HEK293 (cell line): ENCODE measurements around the gene SLC25A22.

Experiments
- ZBTB7A ChIP-seq: fragments of 450-650 bp; formaldehyde crosslinking; IDR thresholded peaks from 2 replicates; pipeline ENCODE4 v1.5.1; 2016; ENCODE audit warnings: low read depth, missing biosample characterization, missing genetic modification characterization
- ZIC2 ChIP-seq: fragments of 450-650 bp; formaldehyde crosslinking; IDR thresholded peaks from 2 replicates; pipeline ENCODE4 v1.5.1; 2016; ENCODE audit warnings: missing biosample characterization, missing genetic modification characterization
- ZNF114 ChIP-seq: fragments of 450-650 bp; formaldehyde crosslinking; IDR thresholded peaks from 2 replicates; pipeline ENCODE4 v1.5.0; 2017; ENCODE audit warnings: missing biosample characterization, missing genetic modification characterization
- ZNF324 ChIP-seq: fragments of 450-650 bp; formaldehyde crosslinking; IDR thresholded peaks from 2 replicates; pipeline ENCODE4 v1.5.1; 2016; ENCODE audit warnings: missing biosample characterization, missing genetic modification characterization
- ZNF664 ChIP-seq: fragments of 450-650 bp; formaldehyde crosslinking; IDR thresholded peaks from 2 replicates; pipeline ENCODE4 v1.5.1; 2016; ENCODE audit warnings: missing biosample characterization, missing genetic modification characterization
- TF ChIP-seq, protein P1 (sequence below): fragments of 450-650 bp; formaldehyde crosslinking; IDR thresholded peaks from 2 replicates; pipeline ENCODE4 v1.5.1; 2016; ENCODE audit warnings: missing biosample characterization, missing genetic modification characterization
- TF ChIP-seq, protein P2 (sequence below): fragments of 450-650 bp; formaldehyde crosslinking; IDR thresholded peaks from 2 replicates; pipeline ENCODE4 v1.5.1; 2016; ENCODE audit warnings: missing biosample characterization, missing genetic modification characterization, low read depth
- TF ChIP-seq, protein P3 (sequence below): fragments of 450-650 bp; formaldehyde crosslinking; IDR thresholded peaks from 2 replicates; pipeline ENCODE4 v1.5.1; 2016; ENCODE audit warnings: missing biosample characterization, missing genetic modification characterization
- TF ChIP-seq, protein P4 (sequence below): fragments of 450-650 bp; IDR thresholded peaks from 2 replicates; pipeline ENCODE4 v1.5.1; 2018; ENCODE audit warnings: missing biosample characterization, missing genetic modification characterization
- TF ChIP-seq, protein P5 (sequence below): fragments of 450-650 bp; formaldehyde crosslinking; IDR thresholded peaks from 2 replicates; pipeline ENCODE4 v1.5.1; 2016; ENCODE audit warnings: missing biosample characterization, missing genetic modification characterization

DNA sequence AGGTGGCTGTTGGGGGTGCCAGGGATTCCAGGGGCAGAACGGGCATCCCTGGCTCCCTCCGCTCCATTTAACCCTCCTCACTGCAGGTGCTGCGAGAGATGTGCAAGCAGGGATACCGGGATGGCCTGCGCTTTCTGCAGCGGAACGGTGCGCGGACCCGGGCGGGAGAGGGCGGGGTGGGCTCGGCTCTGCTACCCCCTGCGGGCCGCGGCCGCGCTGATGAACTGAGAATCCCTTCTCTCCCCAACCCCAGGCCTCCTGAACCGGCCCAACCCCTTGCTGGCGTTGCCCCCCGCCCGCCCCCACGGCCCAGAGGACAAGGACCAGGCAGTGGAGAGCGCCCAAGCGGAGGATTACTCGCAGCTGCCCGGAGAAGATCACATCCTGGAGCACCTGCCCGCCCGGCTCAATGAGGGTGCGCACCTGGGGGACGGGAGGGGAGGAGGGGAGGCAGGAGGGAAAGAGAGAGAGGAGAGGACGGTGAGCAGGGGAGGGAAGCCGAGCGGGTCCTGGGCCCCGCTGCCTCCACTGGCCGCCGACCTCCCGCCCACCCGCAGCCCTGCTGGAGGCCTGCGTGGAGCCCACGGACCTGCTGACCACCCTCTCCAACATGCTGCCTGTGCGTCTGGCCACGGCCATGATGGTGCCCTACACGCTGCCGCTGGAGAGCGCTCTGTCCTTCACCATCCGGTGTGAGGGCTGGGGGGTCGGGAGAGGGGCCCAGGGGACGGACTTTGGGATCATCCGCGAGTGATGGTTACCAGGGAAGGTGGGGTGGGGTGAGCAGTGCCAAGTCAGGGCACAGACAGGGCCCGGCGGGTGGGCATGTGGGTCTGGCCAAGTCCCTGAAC is 25.6 kb upstream of the SLC25A22 start:
- TF ChIP-seq ZIC2 (tag by site-specific recombination) (no peak), ZBTB7A (tag by site-specific recombination) (no peak), ZNF114 (no peak), ZNF664 (tag by site-specific recombination) (no peak), ZNF324 (tag by site-specific recombination) (no peak)
- TF ChIP-seq, protein P1, sequence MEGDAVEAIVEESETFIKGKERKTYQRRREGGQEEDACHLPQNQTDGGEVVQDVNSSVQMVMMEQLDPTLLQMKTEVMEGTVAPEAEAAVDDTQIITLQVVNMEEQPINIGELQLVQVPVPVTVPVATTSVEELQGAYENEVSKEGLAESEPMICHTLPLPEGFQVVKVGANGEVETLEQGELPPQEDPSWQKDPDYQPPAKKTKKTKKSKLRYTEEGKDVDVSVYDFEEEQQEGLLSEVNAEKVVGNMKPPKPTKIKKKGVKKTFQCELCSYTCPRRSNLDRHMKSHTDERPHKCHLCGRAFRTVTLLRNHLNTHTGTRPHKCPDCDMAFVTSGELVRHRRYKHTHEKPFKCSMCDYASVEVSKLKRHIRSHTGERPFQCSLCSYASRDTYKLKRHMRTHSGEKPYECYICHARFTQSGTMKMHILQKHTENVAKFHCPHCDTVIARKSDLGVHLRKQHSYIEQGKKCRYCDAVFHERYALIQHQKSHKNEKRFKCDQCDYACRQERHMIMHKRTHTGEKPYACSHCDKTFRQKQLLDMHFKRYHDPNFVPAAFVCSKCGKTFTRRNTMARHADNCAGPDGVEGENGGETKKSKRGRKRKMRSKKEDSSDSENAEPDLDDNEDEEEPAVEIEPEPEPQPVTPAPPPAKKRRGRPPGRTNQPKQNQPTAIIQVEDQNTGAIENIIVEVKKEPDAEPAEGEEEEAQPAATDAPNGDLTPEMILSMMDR (tag by site-specific recombination) = no peak
- TF ChIP-seq, protein P2, sequence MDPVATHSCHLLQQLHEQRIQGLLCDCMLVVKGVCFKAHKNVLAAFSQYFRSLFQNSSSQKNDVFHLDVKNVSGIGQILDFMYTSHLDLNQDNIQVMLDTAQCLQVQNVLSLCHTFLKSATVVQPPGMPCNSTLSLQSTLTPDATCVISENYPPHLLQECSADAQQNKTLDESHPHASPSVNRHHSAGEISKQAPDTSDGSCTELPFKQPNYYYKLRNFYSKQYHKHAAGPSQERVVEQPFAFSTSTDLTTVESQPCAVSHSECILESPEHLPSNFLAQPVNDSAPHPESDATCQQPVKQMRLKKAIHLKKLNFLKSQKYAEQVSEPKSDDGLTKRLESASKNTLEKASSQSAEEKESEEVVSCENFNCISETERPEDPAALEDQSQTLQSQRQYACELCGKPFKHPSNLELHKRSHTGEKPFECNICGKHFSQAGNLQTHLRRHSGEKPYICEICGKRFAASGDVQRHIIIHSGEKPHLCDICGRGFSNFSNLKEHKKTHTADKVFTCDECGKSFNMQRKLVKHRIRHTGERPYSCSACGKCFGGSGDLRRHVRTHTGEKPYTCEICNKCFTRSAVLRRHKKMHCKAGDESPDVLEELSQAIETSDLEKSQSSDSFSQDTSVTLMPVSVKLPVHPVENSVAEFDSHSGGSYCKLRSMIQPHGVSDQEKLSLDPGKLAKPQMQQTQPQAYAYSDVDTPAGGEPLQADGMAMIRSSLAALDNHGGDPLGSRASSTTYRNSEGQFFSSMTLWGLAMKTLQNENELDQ = no peak
- TF ChIP-seq, protein P3, sequence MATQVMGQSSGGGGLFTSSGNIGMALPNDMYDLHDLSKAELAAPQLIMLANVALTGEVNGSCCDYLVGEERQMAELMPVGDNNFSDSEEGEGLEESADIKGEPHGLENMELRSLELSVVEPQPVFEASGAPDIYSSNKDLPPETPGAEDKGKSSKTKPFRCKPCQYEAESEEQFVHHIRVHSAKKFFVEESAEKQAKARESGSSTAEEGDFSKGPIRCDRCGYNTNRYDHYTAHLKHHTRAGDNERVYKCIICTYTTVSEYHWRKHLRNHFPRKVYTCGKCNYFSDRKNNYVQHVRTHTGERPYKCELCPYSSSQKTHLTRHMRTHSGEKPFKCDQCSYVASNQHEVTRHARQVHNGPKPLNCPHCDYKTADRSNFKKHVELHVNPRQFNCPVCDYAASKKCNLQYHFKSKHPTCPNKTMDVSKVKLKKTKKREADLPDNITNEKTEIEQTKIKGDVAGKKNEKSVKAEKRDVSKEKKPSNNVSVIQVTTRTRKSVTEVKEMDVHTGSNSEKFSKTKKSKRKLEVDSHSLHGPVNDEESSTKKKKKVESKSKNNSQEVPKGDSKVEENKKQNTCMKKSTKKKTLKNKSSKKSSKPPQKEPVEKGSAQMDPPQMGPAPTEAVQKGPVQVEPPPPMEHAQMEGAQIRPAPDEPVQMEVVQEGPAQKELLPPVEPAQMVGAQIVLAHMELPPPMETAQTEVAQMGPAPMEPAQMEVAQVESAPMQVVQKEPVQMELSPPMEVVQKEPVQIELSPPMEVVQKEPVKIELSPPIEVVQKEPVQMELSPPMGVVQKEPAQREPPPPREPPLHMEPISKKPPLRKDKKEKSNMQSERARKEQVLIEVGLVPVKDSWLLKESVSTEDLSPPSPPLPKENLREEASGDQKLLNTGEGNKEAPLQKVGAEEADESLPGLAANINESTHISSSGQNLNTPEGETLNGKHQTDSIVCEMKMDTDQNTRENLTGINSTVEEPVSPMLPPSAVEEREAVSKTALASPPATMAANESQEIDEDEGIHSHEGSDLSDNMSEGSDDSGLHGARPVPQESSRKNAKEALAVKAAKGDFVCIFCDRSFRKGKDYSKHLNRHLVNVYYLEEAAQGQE = no peak
- TF ChIP-seq, protein P4, sequence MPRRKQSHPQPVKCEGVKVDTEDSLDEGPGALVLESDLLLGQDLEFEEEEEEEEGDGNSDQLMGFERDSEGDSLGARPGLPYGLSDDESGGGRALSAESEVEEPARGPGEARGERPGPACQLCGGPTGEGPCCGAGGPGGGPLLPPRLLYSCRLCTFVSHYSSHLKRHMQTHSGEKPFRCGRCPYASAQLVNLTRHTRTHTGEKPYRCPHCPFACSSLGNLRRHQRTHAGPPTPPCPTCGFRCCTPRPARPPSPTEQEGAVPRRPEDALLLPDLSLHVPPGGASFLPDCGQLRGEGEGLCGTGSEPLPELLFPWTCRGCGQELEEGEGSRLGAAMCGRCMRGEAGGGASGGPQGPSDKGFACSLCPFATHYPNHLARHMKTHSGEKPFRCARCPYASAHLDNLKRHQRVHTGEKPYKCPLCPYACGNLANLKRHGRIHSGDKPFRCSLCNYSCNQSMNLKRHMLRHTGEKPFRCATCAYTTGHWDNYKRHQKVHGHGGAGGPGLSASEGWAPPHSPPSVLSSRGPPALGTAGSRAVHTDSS (tag by site-specific recombination) = no peak
- TF ChIP-seq, protein P5, sequence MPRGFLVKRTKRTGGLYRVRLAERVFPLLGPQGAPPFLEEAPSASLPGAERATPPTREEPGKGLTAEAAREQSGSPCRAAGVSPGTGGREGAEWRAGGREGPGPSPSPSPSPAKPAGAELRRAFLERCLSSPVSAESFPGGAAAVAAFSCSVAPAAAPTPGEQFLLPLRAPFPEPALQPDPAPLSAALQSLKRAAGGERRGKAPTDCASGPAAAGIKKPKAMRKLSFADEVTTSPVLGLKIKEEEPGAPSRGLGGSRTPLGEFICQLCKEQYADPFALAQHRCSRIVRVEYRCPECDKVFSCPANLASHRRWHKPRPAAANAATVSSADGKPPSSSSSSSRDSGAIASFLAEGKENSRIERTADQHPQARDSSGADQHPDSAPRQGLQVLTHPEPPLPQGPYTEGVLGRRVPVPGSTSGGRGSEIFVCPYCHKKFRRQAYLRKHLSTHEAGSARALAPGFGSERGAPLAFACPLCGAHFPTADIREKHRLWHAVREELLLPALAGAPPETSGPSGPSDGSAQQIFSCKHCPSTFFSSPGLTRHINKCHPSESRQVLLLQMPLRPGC = no peak
